Measurements from ENCODE around the gene B3GALT6.

The B3GALT6 gene

GRCh38 chr1:1228596-1229321 lies 3.3 kb upstream of the B3GALT6 start:
- TF ChIP-seq CTCF (conservative IDR thresholded peaks at IDR 0.05; ENCODE audit: control insufficient read depth, insufficient read depth, low read depth, low read length), result no peak
- no peak for DNase-seq (ENCODE audit: low read depth)
- H3K4me3 ChIP-seq (ENCODE audit: control insufficient read depth, low read depth, low read length), result no peak overlapping the region

GRCh38 chr1:1229770-1230169 lies 2.3 kb upstream of the B3GALT6 start:
- DNase-seq (ENCODE audit: low read depth), result no peak
- TF ChIP-seq CTCF (conservative IDR thresholded peaks at IDR 0.05; ENCODE audit: control insufficient read depth, insufficient read depth, low read depth, low read length), result no peak
- no peak overlapping the region for H3K4me3 ChIP-seq (ENCODE audit: control insufficient read depth, low read depth, low read length)

GRCh38 chr1:1230656-1231399 lies 1.2 kb upstream of the B3GALT6 start:
- TF ChIP-seq CTCF (conservative IDR thresholded peaks at IDR 0.05; ENCODE audit: control insufficient read depth, insufficient read depth, low read depth, low read length), result peak; percentile 48
- DNase-seq (ENCODE audit: low read depth), result peak; percentile 86
- H3K4me3 ChIP-seq (ENCODE audit: control insufficient read depth, low read depth, low read length), result peak overlapping the region; percentile 93

GRCh38 chr1:1231400-1232207 lies 433 bp upstream of the B3GALT6 start, which contains the start of gene SDF4:
Gene SDF4, minus strand, starts transcription at chr1:1232001. Its CDS starts 3,229 bp downstream, at chr1:1228772.
- peak; percentile 94 for DNase-seq (ENCODE audit: low read depth)
- peak within 1 kb of the TSS; percentile 93 for H3K4me3 ChIP-seq (ENCODE audit: control insufficient read depth, low read depth, low read length)
- TF ChIP-seq CTCF (conservative IDR thresholded peaks at IDR 0.05; ENCODE audit: control insufficient read depth, insufficient read depth, low read depth, low read length), result no peak

- H3K4me3 ChIP-seq (ENCODE audit: control insufficient read depth, low read depth, low read length), result no peak overlapping the region
- no peak for TF ChIP-seq CTCF (conservative IDR thresholded peaks at IDR 0.05; ENCODE audit: control insufficient read depth, insufficient read depth, low read depth, low read length)
- no peak for DNase-seq (ENCODE audit: low read depth)
Measured at GRCh38 chr1:1232796-1233566, 944 bp downstream of the B3GALT6 start.

- no peak overlapping the region for H3K4me3 ChIP-seq (ENCODE audit: control insufficient read depth, low read depth, low read length)
- DNase-seq (ENCODE audit: low read depth), result no peak
- no peak for TF ChIP-seq CTCF (conservative IDR thresholded peaks at IDR 0.05; ENCODE audit: control insufficient read depth, insufficient read depth, low read depth, low read length)
Measured at GRCh38 chr1:1233567-1233892, 1.5 kb downstream of the B3GALT6 start.

Measured in fibroblast of mammary gland (primary cell).